ENCODE data around the gene OR7E24. TPM values are rescaled to one million over a fixed set of nuclear protein-coding genes. Genes with fewer than 3 reads are reported as not detected.
"Not testable (repeated sequence)": the region's sequence is repeated elsewhere in the genome, so short reads cannot be mapped to it uniquely, and the experiment has no call there.

Gene OR7E24
- not detected in 2 replicates for total RNA-seq

GRCh38 chr19:9250630-9251029 is at the start of gene OR7E24:
OR7E24 (plus strand) TSS chr19:9250930; CDS start chr19:9251044, 114 bp downstream.
- DNase-seq (ENCODE audit: low read depth in 2 of 2) = no peak

GRCh38 chr19:9205501-9206113 is 45.1 kb upstream of the OR7E24 start:
- DNase-seq (ENCODE audit: low read depth in 2 of 2) = peak; percentile 55 to 64

- DNase-seq (ENCODE audit: low read depth in 2 of 2) = no peak
Measured at GRCh38 chr19:9219489-9219888, 31.2 kb upstream of the OR7E24 start, which contains the start of gene OR7D4. OR7D4 (minus strand) TSS chr19:9219589; CDS start chr19:9214837, 4,752 bp downstream.

- DNase-seq (ENCODE audit: low read depth in 2 of 2) = no peak
Measured at GRCh38 chr19:9251236-9251635, 506 bp downstream of the OR7E24 start.

GRCh38 chr19:9283485-9283884 is 32.8 kb downstream of the OR7E24 start:
- DNase-seq (ENCODE audit: low read depth in 2 of 2) = not testable (repeated sequence)

- DNase-seq (ENCODE audit: low read depth in 2 of 2) = no peak
Measured at GRCh38 chr19:9289231-9289884, 38.6 kb downstream of the OR7E24 start.

- DNase-seq (ENCODE audit: low read depth in 2 of 2) = no peak
Measured at GRCh38 chr19:9295411-9295849, 44.7 kb downstream of the OR7E24 start.

- no peak for DNase-seq (ENCODE audit: low read depth in 2 of 2)
Measured at GRCh38 chr19:9296336-9296735, 45.6 kb downstream of the OR7E24 start.

Other genes with a start within 250 kb of the OR7E24 start
- gene MUC16, start 240.5 kb upstream of the OR7E24 start, total RNA-seq = under 0.01 TPM in 1 of 2 replicates, not detected in the other
- not detected in 2 replicates for gene OR1M1, start 163.9 kb upstream of the OR7E24 start, total RNA-seq
- not detected in 2 replicates for gene OR7G2, start 143.5 kb upstream of the OR7E24 start, total RNA-seq
- not detected in 2 replicates for gene OR7G1, start 135.2 kb upstream of the OR7E24 start, total RNA-seq
- gene OR7G3, start 124.0 kb upstream of the OR7E24 start, total RNA-seq = not detected in 2 replicates
- 7.4 and 12.3 TPM in 2 replicates for gene ZNF317, start 110.5 kb upstream of the OR7E24 start, total RNA-seq
- under 0.01 TPM in 1 of 2 replicates, not detected in the other for gene OR7D2, start 72.0 kb upstream of the OR7E24 start, total RNA-seq
- not detected in 2 replicates for gene OR7D4, start 31.3 kb upstream of the OR7E24 start, total RNA-seq
- 3.9 and 5.6 TPM in 2 replicates for gene ZNF699, start 58.9 kb downstream of the OR7E24 start, total RNA-seq
- gene ZNF559, start 73.2 kb downstream of the OR7E24 start, total RNA-seq = 7.4 and 8.3 TPM in 2 replicates
- gene ZNF177, start 112.1 kb downstream of the OR7E24 start, total RNA-seq = 0.44 and 0.60 TPM in 2 replicates
- 6.8 and 8.5 TPM in 2 replicates for gene ZNF266, start 184.6 kb downstream of the OR7E24 start, total RNA-seq
- under 0.01 TPM in 2 replicates for gene ZNF560, start 247.7 kb downstream of the OR7E24 start, total RNA-seq

Data from lung microvascular endothelial cell (primary cell).